ENCODE data around the gene TMEM126A. TPM values are rescaled to one million over a fixed set of nuclear protein-coding genes. Genes with fewer than 3 reads are reported as not detected.

TMEM126A gene
- total and polyA plus RNA-seq, 2 of the 13 experiments (the other 11 are each of a cell fraction or from before 2014, with no cell fraction given), result 59.5 to 66.9 TPM

DNA sequence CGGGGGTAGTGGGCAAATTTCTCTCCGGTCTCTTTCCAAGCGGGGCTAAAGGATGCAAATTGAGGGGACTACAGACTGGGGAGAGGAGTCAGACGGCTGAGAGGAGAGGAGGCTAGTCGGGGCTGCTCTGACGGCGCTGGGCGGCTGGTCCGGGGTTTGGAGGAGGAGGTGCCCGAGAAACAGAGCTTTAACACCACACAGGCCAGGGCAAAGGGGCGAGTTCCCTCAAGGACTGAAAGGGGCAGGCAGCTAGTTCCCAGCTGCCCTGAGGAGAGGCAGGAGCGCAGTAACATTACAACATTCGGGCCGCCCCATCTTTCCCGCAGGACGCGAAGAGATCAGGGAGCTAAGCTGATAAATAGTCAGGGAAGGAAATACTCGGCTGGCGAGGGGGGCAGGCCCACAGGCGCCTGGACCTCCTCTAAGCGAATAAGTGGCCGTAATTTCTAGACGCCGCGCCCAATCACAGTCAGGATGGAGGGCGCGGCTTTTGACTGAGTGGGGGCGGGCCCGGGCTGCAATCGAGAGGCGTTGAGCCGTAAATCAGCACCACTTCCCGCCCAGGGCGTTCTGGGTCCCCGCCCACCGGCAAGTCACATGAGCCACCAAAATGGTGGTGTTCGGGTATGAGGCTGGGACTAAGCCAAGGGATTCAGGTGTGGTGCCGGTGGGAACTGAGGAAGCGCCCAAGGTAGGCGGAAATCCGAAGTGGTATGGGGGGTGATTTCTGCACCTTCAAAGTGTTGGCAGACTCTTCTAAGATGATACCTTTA lies 19.6 kb upstream of the TMEM126A start, which contains the start of gene TMEM126B (continued):
- TF ChIP-seq NR2F6 (IDR thresholded peaks at IDR 0.05) (no peak), NR2F6 (CRISPR knock-in tag; IDR thresholded peaks at IDR 0.05) (no peak), SIX1 (CRISPR knock-in tag; IDR thresholded peaks at IDR 0.05; ENCODE audit: borderline replicate concordance) (no peak), PCBP2 (optimal IDR thresholded peaks at IDR 0.05; ENCODE audit: low read depth, low read length, poor library complexity, severe bottlenecking) (no peak), ZNF207 (IDR thresholded peaks at IDR 0.05; ENCODE audit: borderline replicate concordance) (no peak), NR1H2 (CRISPR knock-in tag; IDR thresholded peaks at IDR 0.05; ENCODE audit: borderline replicate concordance, low read depth) (no peak), ONECUT2 (CRISPR knock-in tag; IDR thresholded peaks at IDR 0.05) (no peak), KMT2B (CRISPR knock-in tag; IDR thresholded peaks at IDR 0.05) (peak; percentile 72), PRPF4 (IDR thresholded peaks at IDR 0.05; ENCODE audit: low read depth, low read length, poor library complexity, severe bottlenecking) (no peak), SUZ12 (IDR thresholded peaks at IDR 0.05; ENCODE audit: low read depth, low read length) (0 out of 2 replicates have a peak, but pooled peaks have one; percentile 15), ZNF335 (CRISPR knock-in tag; IDR thresholded peaks at IDR 0.05) (0 out of 2 replicates have a peak, but pooled peaks have one; percentile 40), SMYD3 (CRISPR knock-in tag; IDR thresholded peaks at IDR 0.05) (0 out of 2 replicates have a peak, but pooled peaks have one; percentile 75), ZNF629 (CRISPR knock-in tag; conservative IDR thresholded peaks at IDR 0.05) (no peak), ZNF10 (CRISPR knock-in tag; IDR thresholded peaks at IDR 0.05; ENCODE audit: borderline replicate concordance, low read depth) (no peak), FOXP1 (IDR thresholded peaks at IDR 0.05) (no peak), FOXP1 (CRISPR knock-in tag; IDR thresholded peaks at IDR 0.05) (0 out of 2 replicates have a peak, but pooled peaks have one; percentile 9), ZNF205 (CRISPR knock-in tag; IDR thresholded peaks at IDR 0.05) (no peak), FOSL1 (CRISPR knock-in tag; IDR thresholded peaks at IDR 0.05; ENCODE audit: borderline replicate concordance) (no peak), TCF12 (IDR thresholded peaks at IDR 0.05) (no peak), TCF12 (CRISPR knock-in tag; IDR thresholded peaks at IDR 0.05) (no peak), ZNF44 (CRISPR knock-in tag; IDR thresholded peaks at IDR 0.05) (no peak), ERF (CRISPR knock-in tag; IDR thresholded peaks at IDR 0.05) (peak; percentile 70), NFE2L2 (IDR thresholded peaks at IDR 0.05; ENCODE audit: low read length) (no peak), ZNF326 (CRISPR knock-in tag; IDR thresholded peaks at IDR 0.05; ENCODE audit: borderline replicate concordance) (no peak), ZNF550 (CRISPR knock-in tag; IDR thresholded peaks at IDR 0.05; ENCODE audit: borderline replicate concordance) (no peak), ZNF263 (CRISPR knock-in tag; IDR thresholded peaks at IDR 0.05) (no peak), CBX1 (IDR thresholded peaks at IDR 0.05; ENCODE audit: low read depth) (peak; percentile 66)
- TF ChIP-seq, protein P1, sequence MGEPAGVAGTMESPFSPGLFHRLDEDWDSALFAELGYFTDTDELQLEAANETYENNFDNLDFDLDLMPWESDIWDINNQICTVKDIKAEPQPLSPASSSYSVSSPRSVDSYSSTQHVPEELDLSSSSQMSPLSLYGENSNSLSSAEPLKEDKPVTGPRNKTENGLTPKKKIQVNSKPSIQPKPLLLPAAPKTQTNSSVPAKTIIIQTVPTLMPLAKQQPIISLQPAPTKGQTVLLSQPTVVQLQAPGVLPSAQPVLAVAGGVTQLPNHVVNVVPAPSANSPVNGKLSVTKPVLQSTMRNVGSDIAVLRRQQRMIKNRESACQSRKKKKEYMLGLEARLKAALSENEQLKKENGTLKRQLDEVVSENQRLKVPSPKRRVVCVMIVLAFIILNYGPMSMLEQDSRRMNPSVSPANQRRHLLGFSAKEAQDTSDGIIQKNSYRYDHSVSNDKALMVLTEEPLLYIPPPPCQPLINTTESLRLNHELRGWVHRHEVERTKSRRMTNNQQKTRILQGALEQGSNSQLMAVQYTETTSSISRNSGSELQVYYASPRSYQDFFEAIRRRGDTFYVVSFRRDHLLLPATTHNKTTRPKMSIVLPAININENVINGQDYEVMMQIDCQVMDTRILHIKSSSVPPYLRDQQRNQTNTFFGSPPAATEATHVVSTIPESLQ (CRISPR knock-in tag; conservative IDR thresholded peaks at IDR 0.05), result no peak; the same call in 1 of the 2 replicates
- TF ChIP-seq, protein P2, sequence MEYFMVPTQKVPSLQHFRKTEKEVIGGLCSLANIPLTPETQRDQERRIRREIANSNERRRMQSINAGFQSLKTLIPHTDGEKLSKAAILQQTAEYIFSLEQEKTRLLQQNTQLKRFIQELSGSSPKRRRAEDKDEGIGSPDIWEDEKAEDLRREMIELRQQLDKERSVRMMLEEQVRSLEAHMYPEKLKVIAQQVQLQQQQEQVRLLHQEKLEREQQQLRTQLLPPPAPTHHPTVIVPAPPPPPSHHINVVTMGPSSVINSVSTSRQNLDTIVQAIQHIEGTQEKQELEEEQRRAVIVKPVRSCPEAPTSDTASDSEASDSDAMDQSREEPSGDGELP (IDR thresholded peaks at IDR 0.05; ENCODE audit: borderline replicate concordance, low read depth), result peak; percentile 51; the same call in 1 of the 2 replicates
- TF ChIP-seq, protein P3, sequence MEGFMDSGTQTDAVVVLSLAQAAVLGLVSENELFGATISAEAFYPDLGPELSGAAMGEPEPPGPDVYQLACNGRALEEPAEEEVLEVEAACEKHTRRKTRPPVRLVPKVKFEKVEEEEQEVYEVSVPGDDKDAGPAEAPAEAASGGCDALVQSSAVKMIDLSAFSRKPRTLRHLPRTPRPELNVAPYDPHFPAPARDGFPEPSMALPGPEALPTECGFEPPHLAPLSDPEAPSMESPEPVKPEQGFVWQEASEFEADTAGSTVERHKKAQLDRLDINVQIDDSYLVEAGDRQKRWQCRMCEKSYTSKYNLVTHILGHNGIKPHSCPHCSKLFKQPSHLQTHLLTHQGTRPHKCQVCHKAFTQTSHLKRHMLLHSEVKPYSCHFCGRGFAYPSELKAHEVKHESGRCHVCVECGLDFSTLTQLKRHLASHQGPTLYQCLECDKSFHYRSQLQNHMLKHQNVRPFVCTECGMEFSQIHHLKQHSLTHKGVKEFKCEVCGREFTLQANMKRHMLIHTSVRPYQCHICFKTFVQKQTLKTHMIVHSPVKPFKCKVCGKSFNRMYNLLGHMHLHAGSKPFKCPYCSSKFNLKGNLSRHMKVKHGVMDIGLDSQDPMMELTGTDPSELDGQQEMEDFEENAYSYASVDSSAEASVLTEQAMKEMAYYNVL (CRISPR knock-in tag; IDR thresholded peaks at IDR 0.05; ENCODE audit: borderline replicate concordance), result peak; percentile 19; the same call in 1 of the 2 replicates

Measured in HepG2 (cell line).